K562 (cell line): ENCODE measurements around the gene ANO8. TPM values are rescaled to one million over a fixed set of nuclear protein-coding genes. Genes with fewer than 3 reads are reported as not detected.

ENCODE experiments used
- ARID1B ChIP-seq: fragments of 450-650 bp; IDR thresholded peaks from 2 replicates; pipeline ENCODE4 v1.6.1; 2016; ENCODE audit warnings: antibody characterized with exemption, mild to moderate bottlenecking, inconsistent platforms
- BRCA1 ChIP-seq, 2 experiments: fragments of 450-650 bp in 1 of 2; sonication (generic) in 1 of 2; formaldehyde crosslinking in 1 of 2; IDR thresholded peaks; 2 replicates each; pipeline versions ENCODE4 v1.5.0 to v1.6.1; 2017 to 2020; ENCODE audit warnings: mild to moderate bottlenecking in 1 of 2, missing genetic modification reagents in 1 of 2
- CBX3 ChIP-seq, 2 experiments: IDR thresholded peaks; 1 replicate in 1 of 2; 2 replicates in 1 of 2; pipeline ENCODE4 v1.6.1; 2012; ENCODE audit warnings: inconsistent platforms in 2 of 2, low read length in 2 of 2, borderline replicate concordance in 1 of 2, control low read depth in 1 of 2
- FOXK1 ChIP-seq: sonication (generic); formaldehyde crosslinking; IDR thresholded peaks from 2 replicates; pipeline ENCODE4 v1.8.0; 2022; ENCODE audit warnings: missing genetic modification reagents, mild to moderate bottlenecking, borderline replicate concordance
- GABPA ChIP-seq: fragments of 200-800 bp; sonication (Bioruptor generic); conservative IDR thresholded peaks from 2 replicates; pipeline ENCODE4 v1.6.1; 2016; ENCODE audit warnings: low read depth, missing genetic modification characterization, missing compliant biosample characterization
- HDAC1 ChIP-seq, 2 experiments: fragments of 450-650 bp; IDR thresholded peaks; 2 replicates each; pipeline ENCODE4 v1.6.1; 2016 to 2017; ENCODE audit warnings: inconsistent platforms in 1 of 2, mild to moderate bottlenecking in 1 of 2, moderate library complexity in 1 of 2
- HEY1 ChIP-seq: fragments of 250-450 bp; sonication (Bioruptor Pico); IDR thresholded peaks from 2 replicates; pipeline ENCODE4 v1.5.0; 2020; ENCODE audit warnings: mild to moderate bottlenecking, moderate library complexity, borderline replicate concordance
- HNRNPL ChIP-seq: fragments of 200-400 bp; formaldehyde crosslinking; IDR thresholded peaks from 2 replicates; pipeline ENCODE4 v1.6.1; 2017; ENCODE audit warnings: low read depth, mild to moderate bottlenecking, low read length
- MTF1 ChIP-seq: fragments of 250-450 bp; sonication (Bioruptor Pico); IDR thresholded peaks from 2 replicates; pipeline ENCODE4 v1.9.0; 2021; ENCODE audit warnings: moderate library complexity, mild to moderate bottlenecking, inconsistent platforms, borderline replicate concordance
- NFYB ChIP-seq: IDR thresholded peaks from 2 replicates; pipeline ENCODE4 v1.6.1; 2011; ENCODE audit warnings: mild to moderate bottlenecking, moderate library complexity; ENCODE audit not compliant: insufficient read length; ENCODE audit errors: extremely low read depth
- NR2C2 ChIP-seq, 2 experiments: fragments of 200-800 bp in 1 of 2; sonication (Bioruptor generic) in 1 of 2; sonication (generic) in 1 of 2; formaldehyde crosslinking in 1 of 2; IDR thresholded peaks; 2 replicates each; pipeline versions ENCODE4 v1.6.1 to v1.8.0; 2016 to 2022; ENCODE audit warnings: mild to moderate bottlenecking in 1 of 2, missing compliant biosample characterization in 1 of 2, missing genetic modification characterization in 1 of 2, missing genetic modification reagents in 1 of 2
- NR3C1 ChIP-seq: sonication (generic); formaldehyde crosslinking; IDR thresholded peaks from 2 replicates; pipeline ENCODE4 v1.8.1; 2022; ENCODE audit warnings: missing genetic modification reagents
- PHF21A ChIP-seq: fragments of 450-650 bp; IDR thresholded peaks from 2 replicates; pipeline ENCODE4 v1.6.1; 2017; ENCODE audit warnings: low read depth, borderline replicate concordance
- POLR3A ChIP-seq: IDR thresholded peaks from 2 replicates; pipeline ENCODE4 v1.6.1; 2011; ENCODE audit warnings: borderline replicate concordance, mild to moderate bottlenecking, moderate library complexity; ENCODE audit not compliant: insufficient read length, insufficient read depth; ENCODE audit errors: extremely low read depth
- RBM22 ChIP-seq: fragments of 200-400 bp; formaldehyde crosslinking; IDR thresholded peaks from 2 replicates; pipeline ENCODE4 v1.6.1; 2018; ENCODE audit warnings: low read length, low read depth; ENCODE audit not compliant: poor library complexity, severe bottlenecking
- SMARCE1 ChIP-seq: fragments of 450-650 bp; IDR thresholded peaks from 2 replicates; pipeline ENCODE4 v1.7.1; 2016; ENCODE audit warnings: mild to moderate bottlenecking
- TAF1 ChIP-seq: IDR thresholded peaks from 2 replicates; pipeline ENCODE4 v1.6.1; 2011; ENCODE audit warnings: mild to moderate bottlenecking, low read length, moderate library complexity; ENCODE audit not compliant: insufficient read depth, control insufficient read depth, severe bottlenecking; ENCODE audit errors: extremely low read depth
- TEAD4 ChIP-seq, 2 experiments: sonication (generic) in 1 of 2; formaldehyde crosslinking in 1 of 2; IDR thresholded peaks; 2 replicates each; pipeline versions ENCODE4 v1.6.1 to v1.8.0; 2012 to 2022; ENCODE audit warnings: borderline replicate concordance in 1 of 2, inconsistent platforms in 1 of 2, low read length in 1 of 2, mild to moderate bottlenecking in 1 of 2, missing genetic modification reagents in 1 of 2
- THRAP3 ChIP-seq: fragments of 450-650 bp; IDR thresholded peaks from 2 replicates; pipeline ENCODE4 v1.6.1; 2016; ENCODE audit warnings: mild to moderate bottlenecking, inconsistent platforms, borderline replicate concordance
- TRIM24 ChIP-seq, 2 experiments: fragments of 450-650 bp; IDR thresholded peaks; 2 replicates each; pipeline ENCODE4 v1.6.1; 2016
- ZKSCAN3 ChIP-seq: fragments of 250-450 bp; sonication (Bioruptor Pico); IDR thresholded peaks from 2 replicates; pipeline ENCODE4 v1.4.0; 2020
- ZNF146 ChIP-seq: IDR thresholded peaks from one replicate; pipeline ENCODE4 v1.6.1; 2018; ENCODE audit warnings: missing compliant biosample characterization; ENCODE audit not compliant: unreplicated experiment
- ZNF23 ChIP-seq: fragments of 250-450 bp; sonication (Bioruptor Pico); IDR thresholded peaks from 2 replicates; pipeline ENCODE4 v1.4.0; 2020; ENCODE audit warnings: mild to moderate bottlenecking
- ZNF408 ChIP-seq: fragments of 250-450 bp; sonication (Bioruptor Pico); IDR thresholded peaks from 2 replicates; pipeline ENCODE4 v1.4.0; 2020; ENCODE audit warnings: low read depth, mild to moderate bottlenecking, moderate library complexity
- polyA plus RNA-seq, 8 experiments: library from polyadenylated mRNA; depleted of rRNA in 4 of 8; stranded (reverse) in 5 of 8; unstranded in 3 of 8; fragments of >200 nt; fragmentation: Nextera tagmentation in 2 of 8; fragmentation: Illumina TruSeq in 1 of 8; extraction: Ambion mirVana in 2 of 8; extraction: Trizol in 1 of 8; gene quantifications; 2 replicates each; pipeline versions ENCODE4 v1.2.1 to v1.2.3, GENCODE V29; 2011 to 2014; ENCODE audit warnings: inconsistent platforms in 1 of 8, missing spikeins in 1 of 8
- total RNA-seq, 7 experiments: library from RNA; depleted of rRNA in 6 of 7; stranded (reverse); fragments of >200 nt in 6 of 7; fragmentation: Illumina TruSeq in 2 of 7; extraction: Trizol in 2 of 7; gene quantifications; 2 replicates each; pipeline versions ENCODE4 v1.2.1 to v1.2.3, GENCODE V29; 2011 to 2021; ENCODE audit warnings: low replicate concordance in 1 of 7
- TF ChIP-seq, protein P1 (sequence below): sonication (generic); formaldehyde crosslinking; IDR thresholded peaks from 2 replicates; pipeline ENCODE4 v1.8.0; 2022; ENCODE audit warnings: missing genetic modification reagents, mild to moderate bottlenecking, moderate library complexity, borderline replicate concordance
- TF ChIP-seq, protein P2 (sequence below): sonication (generic); formaldehyde crosslinking; IDR thresholded peaks from 2 replicates; pipeline ENCODE4 v1.8.0; 2022; ENCODE audit warnings: mild to moderate bottlenecking, missing genetic modification reagents

The ANO8 gene
- total and polyA plus RNA-seq, 9 of the 15 experiments (the other 6 are each of a cell fraction or from before 2014, with no cell fraction given) = 0.07 to 7.6 (median 2.3) TPM; not detected in 1

DNA sequence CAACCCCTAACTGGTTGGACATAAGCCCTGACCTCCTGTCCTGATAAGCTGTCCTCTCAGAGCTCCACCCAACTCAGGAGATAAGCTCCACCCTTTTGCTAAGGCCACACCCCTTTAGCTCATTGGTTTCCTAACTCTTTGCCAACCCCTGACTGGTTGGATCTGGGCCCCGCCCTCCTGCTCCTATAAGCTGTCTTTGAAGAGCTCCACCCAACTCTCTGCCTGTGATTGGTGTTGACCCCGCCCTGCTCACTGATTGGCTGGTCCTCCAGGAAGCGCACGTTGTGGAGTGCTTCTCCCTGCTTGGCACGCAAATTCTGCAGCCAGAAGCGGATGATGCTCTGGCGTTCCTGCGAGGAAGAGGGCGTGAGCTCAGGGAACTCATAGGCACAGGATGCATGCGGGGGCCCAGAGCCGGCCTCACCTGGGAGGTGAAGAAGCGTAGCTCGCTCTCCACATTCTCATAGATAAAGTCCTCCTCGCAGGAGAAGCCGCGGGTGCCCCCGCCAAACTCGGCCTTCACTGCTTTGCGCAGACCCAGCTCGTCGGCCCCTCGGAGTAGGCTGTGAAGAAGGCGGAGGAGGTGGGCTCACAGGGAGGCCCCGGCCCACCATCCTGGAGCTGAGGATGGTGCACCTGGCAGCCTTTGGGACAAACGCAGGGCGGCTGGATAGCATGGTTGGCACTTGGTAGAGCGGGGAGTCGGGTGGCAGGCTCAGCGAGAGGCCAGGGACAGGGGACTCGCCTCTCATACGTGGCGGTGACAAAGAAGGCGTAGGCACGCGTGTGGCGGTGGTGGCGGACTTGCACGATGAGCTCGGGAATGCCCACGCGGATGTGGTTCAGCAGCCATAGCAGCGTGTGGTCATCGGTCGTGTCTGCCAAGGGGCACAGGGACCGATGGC, 1.7 kb downstream of the ANO8 start (continued):
- TF ChIP-seq ZNF23 (CRISPR knock-in tag) = no peak
- TF ChIP-seq MTF1 (CRISPR knock-in tag) = no peak
- no peak for TF ChIP-seq ZKSCAN3
- no peak for TF ChIP-seq RBM22
- TF ChIP-seq ZNF146 = no peak
- 0 out of 2 replicates have a peak, but pooled peaks have one; percentile 71 for TF ChIP-seq THRAP3
- TF ChIP-seq, protein P1, sequence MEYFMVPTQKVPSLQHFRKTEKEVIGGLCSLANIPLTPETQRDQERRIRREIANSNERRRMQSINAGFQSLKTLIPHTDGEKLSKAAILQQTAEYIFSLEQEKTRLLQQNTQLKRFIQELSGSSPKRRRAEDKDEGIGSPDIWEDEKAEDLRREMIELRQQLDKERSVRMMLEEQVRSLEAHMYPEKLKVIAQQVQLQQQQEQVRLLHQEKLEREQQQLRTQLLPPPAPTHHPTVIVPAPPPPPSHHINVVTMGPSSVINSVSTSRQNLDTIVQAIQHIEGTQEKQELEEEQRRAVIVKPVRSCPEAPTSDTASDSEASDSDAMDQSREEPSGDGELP (CRISPR knock-in tag) = peak; percentile 60; the same call in 1 of the 2 replicates
- TF ChIP-seq, protein P2, sequence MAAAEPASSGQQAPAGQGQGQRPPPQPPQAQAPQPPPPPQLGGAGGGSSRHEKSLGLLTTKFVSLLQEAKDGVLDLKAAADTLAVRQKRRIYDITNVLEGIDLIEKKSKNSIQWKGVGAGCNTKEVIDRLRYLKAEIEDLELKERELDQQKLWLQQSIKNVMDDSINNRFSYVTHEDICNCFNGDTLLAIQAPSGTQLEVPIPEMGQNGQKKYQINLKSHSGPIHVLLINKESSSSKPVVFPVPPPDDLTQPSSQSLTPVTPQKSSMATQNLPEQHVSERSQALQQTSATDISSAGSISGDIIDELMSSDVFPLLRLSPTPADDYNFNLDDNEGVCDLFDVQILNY (CRISPR knock-in tag) = no peak
- TF ChIP-seq HNRNPL = peak; percentile 71; the same call in 1 of the 2 replicates
- TF ChIP-seq POLR3A = no peak
- TF ChIP-seq HEY1 (CRISPR knock-in tag) = no peak
- TF ChIP-seq HDAC1 (IDR thresholded peaks at IDR 0.05) = 0 out of 4 replicates have a peak, but pooled peaks of 1 of the 2 experiments have one; percentile 18
- no peak for TF ChIP-seq PHF21A
- no peak for TF ChIP-seq BRCA1 (IDR thresholded peaks at IDR 0.05)
- TF ChIP-seq BRCA1 (CRISPR knock-in tag; IDR thresholded peaks at IDR 0.05) = no peak
- no peak for TF ChIP-seq FOXK1 (CRISPR knock-in tag)
- no peak for TF ChIP-seq ZNF408 (CRISPR knock-in tag)
- TF ChIP-seq NR2C2 (CRISPR knock-in tag; IDR thresholded peaks at IDR 0.05) = no peak
- TF ChIP-seq NR2C2 (tag; IDR thresholded peaks at IDR 0.05) = no peak
- no peak for TF ChIP-seq TRIM24 (IDR thresholded peaks at IDR 0.05)
- TF ChIP-seq NFYB = peak; percentile 92
- TF ChIP-seq ARID1B = no peak
- no peak for TF ChIP-seq SMARCE1
- TF ChIP-seq CBX3 (IDR thresholded peaks at IDR 0.05; ENCODE audit: borderline replicate concordance in 1 of 2, low read length in 2 of 2) = peak in 1 of 2 experiments; percentile 9; a peak in 1 of 3 replicates
- no peak for TF ChIP-seq GABPA (tag)
- TF ChIP-seq NR3C1 = no peak
- no peak for TF ChIP-seq TAF1
- 0 out of 2 replicates have a peak, but pooled peaks have one; percentile 11 for TF ChIP-seq TEAD4 (IDR thresholded peaks at IDR 0.05; ENCODE audit: low read length)
- no peak for TF ChIP-seq TEAD4 (CRISPR knock-in tag; IDR thresholded peaks at IDR 0.05; ENCODE audit: borderline replicate concordance)
